Activated T-cell treated with anti-CD3 and anti-CD28 coated beads for 1 hour (primary cell): ENCODE measurements around the gene NSMCE1.
"Not testable (repeated sequence)": the region's sequence is repeated elsewhere in the genome, so short reads cannot be mapped to it uniquely, and the experiment has no call there.

Experiments used
- DNase-seq: peaks from one replicate; pipeline ENCODE4 v3.0.0-alpha.2; 2020; ENCODE audit warnings: low read depth

Gene NSMCE1

DNA sequence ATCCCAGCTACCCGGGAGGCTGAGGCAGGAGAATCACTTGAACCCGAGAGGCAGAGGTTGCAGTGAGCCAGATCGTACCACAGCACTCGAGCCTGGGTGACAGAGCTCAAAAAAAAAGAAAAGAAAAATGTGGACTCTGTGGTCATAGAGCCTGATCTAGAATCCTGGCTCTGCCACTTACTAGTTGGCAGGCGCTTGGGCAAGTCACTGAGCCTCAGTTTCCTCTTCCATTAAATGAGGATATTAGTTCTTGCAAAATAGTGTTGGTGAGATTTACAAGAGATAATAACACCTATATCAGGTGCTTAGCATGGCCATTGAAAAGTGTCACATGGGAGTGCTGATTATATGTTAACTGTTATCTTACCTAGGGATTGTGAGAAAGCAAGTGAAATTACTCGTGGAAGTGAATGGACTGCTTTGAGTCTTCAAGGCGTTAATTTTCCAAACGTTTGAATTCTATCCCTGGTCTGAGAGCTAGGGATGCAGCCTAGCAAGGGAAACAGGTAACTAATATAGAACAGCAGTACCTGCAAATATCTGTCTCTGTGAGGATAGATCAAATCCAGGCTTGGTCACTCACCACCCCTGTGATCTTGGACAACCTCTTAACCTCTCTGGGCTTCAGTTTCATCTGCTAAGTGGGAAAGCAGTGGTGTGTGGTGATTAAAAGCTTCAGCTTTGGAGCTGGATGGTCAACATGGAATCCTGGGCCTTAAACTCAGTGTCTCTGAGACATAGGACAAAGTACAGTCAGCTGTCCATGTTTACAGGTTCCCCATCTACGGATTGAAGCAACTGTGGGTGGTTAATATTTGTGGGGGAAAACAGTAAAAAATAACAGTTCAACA is 953 bp upstream of the NSMCE1 start:
- no peak for DNase-seq

DNA sequence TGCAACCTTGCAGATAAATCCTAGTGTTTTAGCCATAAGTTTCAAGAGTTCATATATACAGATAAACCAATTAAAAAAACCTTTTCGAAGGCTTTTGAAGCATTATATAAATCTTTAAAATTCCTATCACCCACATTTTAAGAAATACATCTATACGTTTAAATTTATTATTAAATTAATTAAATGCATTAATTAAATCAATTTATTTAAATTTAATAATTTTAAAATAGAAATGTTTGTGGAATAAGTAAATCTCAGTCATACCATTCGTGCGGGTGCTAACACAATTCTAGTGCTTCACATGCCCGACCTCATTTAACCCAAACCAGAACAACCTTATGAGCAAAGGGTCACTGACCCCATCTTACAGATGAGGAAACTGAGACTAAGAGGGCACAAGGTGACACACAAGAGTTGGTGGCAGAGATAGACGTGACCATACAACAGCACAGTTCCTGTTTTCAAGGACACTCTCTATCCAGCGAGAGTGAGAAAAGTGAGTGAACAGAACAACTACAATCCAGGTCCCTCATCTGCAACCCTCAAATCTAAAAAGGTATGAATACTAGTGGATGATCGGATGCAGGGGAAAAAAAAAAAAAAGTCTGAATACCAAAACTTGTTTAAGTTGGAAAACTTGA is 1.4 kb downstream of the NSMCE1 start:
- no peak for DNase-seq

DNA sequence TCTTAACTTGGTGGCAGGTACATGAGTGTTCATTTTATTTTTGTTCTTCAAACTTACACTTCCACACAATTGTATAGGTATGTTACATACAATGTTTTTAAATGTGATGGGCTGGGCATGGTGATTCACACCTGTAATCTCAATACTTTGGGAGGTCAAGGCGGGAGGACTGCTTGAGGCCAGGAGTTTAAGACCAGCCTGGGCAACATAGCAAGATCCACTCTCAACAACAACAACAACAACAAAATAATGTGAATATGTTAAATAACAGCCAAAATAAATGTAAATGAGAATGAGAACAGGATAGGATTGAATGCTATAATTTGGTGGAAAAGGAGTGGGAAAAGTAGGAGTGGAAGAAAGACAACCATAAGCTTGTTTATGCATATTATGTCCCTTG is 2.6 kb downstream of the NSMCE1 start:
- no peak for DNase-seq

DNA sequence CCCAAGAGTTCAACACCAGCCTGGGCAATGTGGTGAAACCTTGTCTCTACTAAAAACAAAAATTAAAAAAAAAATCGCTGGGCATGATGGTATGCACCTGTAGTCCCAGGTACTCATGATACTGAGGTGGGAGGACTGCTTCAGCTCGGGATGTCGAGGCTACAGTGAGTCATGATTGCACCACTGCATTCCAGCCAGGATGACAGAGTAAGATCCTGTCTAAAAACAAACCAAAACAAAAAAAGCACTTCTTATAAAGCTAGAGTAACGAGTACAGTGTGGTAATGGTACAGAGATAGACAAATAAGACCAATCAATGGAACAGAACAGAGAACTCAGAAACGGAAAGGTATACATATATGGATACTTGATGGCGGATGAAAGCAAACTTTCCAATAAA is 4.4 kb downstream of the NSMCE1 start:
- DNase-seq = no peak

DNA sequence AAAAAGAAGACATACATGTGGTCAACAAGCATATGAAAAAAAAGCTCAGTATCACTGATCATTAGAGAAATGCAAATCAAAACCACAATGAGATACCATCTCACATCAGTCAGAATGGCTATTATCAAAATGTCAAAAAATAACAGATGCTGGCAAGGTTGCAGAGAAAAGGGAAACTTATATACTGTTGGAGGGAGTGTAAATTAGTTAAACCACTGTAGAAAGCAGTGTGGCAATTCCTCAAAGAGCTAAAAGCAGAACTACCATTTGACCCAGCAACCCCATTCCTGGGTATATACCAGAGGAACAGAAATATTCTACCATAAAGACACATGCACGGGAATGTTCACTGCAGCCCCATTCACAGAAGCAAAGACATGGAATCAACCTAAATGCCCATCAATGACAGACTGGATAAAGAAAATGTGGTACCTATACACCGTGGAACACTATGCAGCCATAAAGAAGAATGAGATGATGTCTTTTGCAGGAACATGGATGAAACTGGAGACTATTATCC is 5.6 kb downstream of the NSMCE1 start:
- not testable (repeated sequence) for DNase-seq

DNA sequence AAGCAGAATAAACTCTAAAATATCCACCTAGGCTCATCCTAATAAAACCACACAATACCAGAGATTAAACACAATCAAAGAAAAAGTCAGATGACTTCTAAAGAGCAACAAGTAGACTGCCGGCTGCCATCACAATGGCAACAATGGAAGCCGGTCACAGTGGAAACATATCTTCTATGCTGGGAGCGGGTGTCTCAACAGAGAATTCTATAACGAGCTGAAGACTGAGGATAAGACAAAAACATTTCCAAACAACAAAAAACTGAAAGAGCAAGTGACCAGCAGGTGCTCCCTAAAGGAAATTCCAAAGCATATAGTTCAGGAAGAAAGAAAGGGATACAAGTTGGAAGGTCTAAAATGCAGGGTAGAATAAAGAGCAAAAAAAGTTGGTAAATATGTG is 8.9 kb downstream of the NSMCE1 start:
- no peak for DNase-seq

DNA sequence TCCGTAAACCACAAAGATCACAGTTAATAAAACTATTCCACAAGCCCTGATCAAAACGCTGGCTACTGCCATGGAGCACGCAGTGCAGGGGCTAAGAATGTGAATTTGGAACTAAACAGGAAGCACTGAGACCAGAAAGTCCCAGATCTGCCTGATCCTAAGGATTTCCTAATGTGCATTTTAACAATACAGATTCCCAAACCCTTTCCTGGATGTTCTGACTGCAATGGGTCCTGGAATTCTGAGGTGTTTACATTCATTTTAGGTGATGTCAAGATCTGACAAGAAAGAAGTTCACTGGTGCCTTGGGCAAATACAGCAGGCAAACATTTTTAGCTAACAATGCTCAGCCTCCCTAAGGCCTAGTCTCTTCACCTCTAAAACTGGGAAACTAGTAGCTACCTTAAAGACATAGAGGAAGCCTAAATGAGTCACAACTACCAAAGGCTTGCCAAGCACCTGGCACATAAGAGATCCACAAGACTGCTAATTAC is 10.3 kb downstream of the NSMCE1 start:
- DNase-seq = no peak

DNA sequence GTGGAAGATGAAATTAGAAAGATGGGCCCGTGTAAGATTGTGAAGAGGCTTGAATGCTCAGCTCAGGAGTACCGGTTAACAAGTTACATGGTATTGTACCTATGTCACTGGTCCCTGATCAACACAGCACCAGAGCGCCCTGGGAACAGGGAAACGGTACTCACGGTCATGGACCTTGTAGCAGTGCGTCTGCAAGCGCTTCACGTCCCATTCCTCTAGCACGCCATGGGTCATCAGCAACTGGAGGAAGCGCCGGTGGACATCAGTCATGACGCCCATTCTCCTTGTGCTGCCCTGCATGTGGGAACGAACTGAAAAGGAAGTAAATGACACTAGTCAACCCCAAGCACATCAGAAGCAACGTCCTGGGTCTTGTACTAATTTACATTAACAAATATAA is 11.3 kb downstream of the NSMCE1 start:
- no peak for DNase-seq

DNA sequence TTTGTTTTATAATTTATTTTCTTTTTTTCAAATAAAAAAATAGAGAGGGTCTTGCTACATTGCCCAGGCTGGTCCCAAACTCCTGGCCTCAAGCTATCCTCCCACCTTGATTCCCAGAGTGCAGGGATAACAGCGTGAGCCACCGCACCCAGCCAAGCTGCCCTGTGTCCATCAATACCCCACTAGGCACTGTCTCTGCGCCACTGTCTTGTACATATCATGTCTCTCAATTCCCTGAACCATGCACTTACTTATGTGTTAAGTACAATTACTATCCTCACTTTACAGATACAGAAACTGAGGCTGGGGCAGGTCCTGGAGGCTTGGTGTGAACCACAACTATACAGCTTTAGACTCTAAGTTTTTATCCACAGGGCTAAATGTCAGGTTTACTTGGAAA is 11.7 kb downstream of the NSMCE1 start:
- DNase-seq = no peak

DNA sequence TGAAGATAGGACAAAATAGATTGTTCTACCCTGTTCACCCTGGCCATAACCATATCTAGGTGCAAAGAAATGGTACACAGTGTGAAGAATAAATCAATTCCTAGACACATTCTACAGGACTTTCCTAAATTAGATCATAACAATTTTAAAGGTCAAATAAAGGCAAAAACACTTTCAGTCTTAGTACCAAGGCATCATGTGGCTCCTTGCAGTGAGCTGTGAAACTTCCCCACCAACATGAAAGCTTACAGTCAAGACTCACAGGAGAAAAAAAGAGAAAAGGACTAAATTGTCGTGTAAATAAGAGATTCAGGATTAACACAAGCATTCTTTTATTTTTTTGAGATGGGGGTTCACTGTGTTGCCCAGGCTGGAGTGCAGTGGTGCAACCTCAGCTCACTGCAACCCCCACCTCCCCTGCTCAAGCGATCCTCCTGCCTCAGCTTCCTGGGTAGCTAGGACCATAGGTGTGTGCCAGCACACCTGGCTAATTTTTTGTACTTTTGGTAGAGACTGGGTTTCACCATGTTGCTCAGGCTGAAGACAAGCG is 14.2 kb downstream of the NSMCE1 start:
- no peak for DNase-seq

DNA sequence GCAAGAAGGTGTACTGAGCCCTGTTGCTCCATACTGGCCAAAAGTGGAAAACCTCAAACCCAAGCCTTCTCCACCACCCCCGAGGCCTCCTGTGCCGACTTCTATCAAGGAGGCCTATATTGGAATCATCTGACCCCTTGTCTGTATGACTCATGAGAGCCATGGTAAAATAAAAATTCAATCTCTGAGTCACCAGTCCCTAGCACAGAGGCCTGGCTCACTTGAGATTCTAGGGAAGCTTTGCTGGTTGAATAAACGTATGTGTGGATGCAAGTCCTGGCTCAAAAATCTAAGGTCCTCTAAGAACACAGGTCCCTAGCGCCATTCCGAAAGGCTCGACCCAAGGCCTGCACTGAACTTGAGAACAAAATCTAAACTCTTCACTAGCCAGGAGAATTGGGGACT is 15.0 kb downstream of the NSMCE1 start:
- no peak for DNase-seq

DNA sequence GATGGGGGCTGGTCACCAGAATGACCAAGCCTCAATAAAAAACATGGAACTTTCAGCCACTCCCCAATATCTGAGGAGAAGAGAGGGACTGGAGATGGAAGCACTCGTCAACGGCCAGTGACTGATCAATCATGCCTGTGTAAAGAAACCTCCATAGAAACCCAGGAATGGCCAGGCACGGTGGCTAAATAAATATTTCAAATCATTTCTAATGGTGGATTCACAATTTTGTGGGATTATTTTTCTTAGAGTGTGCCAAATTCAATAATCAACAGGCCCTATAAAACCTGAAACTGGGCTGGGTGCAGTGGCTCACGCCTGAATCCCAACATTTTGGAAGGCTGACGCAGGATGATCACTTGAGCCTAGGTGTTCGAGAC is 16.4 kb downstream of the NSMCE1 start:
- no peak for DNase-seq

DNA sequence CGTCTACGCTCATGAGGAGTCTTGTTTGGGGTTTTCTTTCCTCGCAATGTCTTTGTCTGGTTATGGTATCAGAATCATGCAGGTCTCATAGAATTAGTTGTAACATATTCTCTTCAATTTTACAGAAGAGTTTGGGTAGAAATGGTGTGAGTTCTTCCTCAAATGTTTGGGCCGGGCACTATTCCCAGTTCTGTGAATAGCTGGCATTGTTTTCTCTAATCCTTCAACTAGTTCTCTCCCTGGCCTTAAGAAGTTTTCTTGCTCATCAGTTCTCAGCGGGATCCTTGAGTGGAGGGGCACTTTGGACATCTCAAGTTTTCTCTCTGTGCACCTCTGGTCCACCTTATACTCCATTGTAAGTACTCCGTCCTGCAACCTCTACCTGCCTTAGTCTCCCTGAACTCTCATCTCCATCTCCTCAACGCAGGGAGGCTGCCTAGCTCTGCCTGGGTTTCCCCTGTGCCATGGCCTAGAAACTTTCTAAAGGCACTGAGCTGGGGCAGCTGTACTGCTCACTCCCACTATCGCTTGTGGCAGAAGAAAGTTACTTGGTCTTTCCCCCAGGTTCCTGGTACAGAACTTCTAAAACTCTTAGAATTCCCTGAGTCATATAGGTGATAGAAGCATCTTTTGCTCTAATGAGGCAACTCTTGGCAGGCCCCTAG is 16.9 kb downstream of the NSMCE1 start:
- DNase-seq = no peak

DNA sequence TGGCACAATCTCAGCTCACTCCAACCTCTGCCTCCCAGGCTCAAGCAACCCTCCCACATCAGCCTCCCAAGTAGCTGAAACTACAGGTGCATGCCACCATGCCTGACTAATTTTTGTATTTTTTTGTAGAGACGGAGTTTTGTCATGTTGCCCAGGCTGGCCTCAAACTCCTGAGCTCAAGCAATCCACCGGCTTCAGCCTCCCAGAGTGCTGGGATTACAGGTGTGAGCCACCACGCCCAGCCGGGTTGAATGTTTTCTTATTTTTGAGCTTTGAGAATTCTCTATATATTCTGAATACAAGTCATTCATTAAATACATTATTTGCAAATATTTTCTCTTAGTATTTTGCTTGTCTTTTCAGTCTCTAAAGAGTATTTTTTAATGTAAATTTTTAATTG is 19.7 kb downstream of the NSMCE1 start:
- not testable (repeated sequence) for DNase-seq

DNA sequence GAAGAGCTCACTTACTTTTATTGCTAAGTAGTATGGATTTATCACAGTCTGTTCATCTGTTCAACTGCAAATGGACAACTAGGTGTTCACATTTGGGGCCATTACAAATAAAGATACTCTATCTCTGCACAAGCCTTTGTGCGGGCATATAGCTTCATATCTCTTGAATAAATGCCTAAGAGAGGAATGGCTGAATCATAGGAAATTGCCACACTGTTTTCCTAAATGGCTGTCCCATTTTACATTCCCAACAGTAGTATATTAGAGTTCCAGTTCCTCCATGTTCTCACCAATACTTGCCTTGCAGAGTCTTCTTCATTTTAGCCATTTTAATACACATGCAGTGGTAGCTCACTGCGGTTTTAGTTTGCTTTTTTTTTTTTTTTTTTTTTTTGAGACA is 20.5 kb downstream of the NSMCE1 start:
- no peak for DNase-seq

DNA sequence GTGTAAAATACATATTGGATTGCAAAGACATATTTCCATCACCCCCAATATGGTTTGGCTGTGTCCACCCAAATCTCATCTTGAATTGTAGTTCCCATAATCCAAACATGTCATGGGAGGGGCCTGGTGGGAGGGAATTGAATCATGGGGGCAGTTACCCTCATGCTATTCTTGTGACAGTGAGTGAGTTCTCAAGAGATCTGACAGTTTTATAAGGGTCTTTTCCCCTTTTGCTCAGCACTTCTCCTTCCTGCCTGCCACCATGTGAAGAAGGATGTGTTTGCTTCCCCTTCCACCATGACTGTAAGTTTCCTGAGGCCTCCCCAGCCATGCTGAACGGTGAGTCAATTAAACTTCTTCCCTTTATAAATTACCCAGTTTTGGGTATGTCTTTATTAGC is 21.5 kb downstream of the NSMCE1 start:
- not testable (repeated sequence) for DNase-seq

DNA sequence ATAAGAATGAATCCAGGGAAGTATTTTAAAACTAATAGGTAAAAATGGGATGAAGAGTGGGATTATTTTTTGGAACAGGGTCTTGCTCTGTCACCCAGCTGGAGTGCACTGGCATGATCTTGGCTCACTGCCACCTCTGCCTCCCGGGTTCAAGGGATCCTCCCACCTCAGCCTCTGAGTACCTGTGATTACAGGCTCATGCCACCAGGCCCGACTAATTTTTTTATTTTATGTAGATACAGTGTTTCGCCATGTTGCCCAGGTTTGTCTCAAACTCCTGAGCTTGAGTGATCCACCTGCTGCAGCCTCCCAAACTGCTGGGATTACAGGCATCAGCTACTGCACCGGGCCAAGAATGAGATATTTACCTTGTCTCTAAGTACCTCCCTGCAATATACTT is 22.1 kb downstream of the NSMCE1 start:
- DNase-seq = no peak

DNA sequence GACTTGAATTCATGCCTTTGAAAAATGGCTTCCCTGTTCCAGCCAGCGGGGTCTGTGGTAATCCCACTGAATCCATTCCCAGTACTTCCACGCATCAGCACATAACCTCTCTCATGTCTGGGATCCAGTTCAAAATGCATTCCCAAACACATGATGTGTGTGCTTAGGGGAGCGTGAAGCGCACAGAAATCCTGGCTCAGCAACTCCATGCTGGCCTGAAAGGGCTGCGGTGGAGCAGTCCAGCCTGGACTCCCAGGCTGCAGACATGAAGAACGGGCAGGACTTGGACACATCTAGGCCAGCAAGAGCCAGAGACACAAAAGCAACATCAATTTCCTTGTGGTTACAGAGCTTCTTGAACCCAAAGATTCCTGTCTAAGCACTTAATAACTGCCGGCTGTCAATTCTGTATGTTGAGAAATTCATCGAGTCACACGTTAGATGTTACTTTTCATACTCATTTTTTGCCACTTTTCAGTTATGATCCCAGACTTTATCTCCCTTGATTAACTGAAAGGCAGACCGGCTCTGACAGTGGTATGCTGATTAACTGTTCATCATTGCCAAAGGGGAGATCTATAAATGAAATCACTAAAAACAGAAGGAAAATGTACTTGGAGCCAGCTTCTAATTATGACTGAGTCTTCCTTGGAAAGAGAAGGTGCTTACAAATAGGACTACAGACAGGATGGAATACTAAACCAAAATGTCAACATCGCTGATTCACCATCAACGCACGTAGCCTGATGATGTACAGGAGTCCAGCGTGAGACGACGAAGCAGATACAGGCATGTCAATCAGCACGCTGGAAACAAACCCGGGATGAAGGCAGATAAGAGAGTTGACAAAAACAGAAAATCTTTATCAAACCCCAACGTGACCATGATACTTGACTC is 23.0 kb downstream of the NSMCE1 start:
- no peak for DNase-seq

DNA sequence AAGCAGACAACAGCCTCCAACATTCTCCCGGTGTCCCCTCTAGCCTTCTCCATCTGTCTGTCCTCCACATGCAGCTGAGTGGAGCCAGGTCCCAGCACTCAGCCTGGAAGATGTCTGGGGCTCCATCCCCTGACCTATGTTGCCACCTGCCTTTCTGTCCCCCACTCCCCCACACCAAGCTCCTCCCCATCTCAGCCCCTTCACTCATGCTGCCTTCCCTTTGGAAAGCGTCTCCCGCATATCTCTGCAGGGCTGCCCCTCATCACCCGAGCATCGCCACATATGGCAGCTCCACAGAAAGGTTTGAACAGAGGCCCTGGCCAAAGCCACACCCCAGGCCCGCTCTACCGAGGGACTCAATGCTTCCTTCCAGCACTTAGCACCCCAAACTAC is 24.2 kb downstream of the NSMCE1 start:
- no peak for DNase-seq

DNA sequence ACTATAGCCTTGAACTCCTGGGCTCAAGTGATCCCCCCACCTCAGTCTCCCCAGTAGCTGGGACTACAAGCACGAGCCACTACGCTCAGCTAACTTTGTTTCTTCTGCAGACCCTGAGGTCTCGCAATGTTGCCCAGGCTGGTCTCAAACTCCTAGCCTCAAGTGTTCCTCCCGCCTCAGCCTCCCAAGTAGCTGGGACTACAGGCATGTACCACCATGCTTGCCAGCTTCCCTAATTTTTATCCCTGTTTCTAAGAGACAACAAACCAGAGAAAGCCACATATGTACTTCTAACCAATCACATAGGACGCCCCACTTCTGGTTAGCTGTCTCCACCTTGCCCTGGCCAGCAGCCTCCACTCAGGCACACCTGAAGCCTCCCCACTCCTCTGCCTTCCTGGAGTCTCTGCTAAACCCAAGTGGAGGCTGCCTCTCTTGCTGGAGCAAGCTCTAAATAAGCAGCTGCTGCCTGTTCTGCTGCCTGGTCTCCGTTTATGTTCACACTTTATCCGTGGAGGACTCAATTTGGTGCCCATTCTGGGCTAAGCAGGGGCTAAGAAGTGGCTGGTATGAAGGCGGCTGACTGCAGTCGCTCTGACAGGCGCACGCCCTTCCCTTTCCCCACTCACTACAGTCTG is 24.7 kb downstream of the NSMCE1 start:
- DNase-seq = no peak
